GM19463 (cell line): ENCODE measurements around the gene MAU2.

Source experiments
- ATAC-seq: cut with Tn5 transposase; IDR thresholded peaks from one replicate; pipeline ENCODE4 v1.9.1; 2021; ENCODE audit warnings: mild to moderate bottlenecking, moderate library complexity; ENCODE audit not compliant: unreplicated experiment

MAU2 gene

GRCh38 chr19:19305066-19305465 lies 15.6 kb upstream of the MAU2 start:
- no peak for ATAC-seq

- ATAC-seq = no peak
Measured at GRCh38 chr19:19305696-19306095, 14.9 kb upstream of the MAU2 start.

- ATAC-seq = no peak
Measured at GRCh38 chr19:19306191-19306590, 14.4 kb upstream of the MAU2 start.

GRCh38 chr19:19308373-19308772 lies 12.3 kb upstream of the MAU2 start:
- ATAC-seq = no peak

- no peak for ATAC-seq
Measured at GRCh38 chr19:19315444-19315843, 5.2 kb upstream of the MAU2 start.

- no peak for ATAC-seq
Measured at GRCh38 chr19:19316082-19316481, 4.5 kb upstream of the MAU2 start.

GRCh38 chr19:19319732-19320360 lies 783 bp upstream of the MAU2 start:
- ATAC-seq = no peak

GRCh38 chr19:19321141-19321577 lies 530 bp downstream of the MAU2 start:
- ATAC-seq = no peak

GRCh38 chr19:19324059-19324770 lies 3.6 kb downstream of the MAU2 start:
- ATAC-seq = no peak

- no peak for ATAC-seq
Measured at GRCh38 chr19:19327672-19328071, 7.0 kb downstream of the MAU2 start.

GRCh38 chr19:19329126-19329525 lies 8.5 kb downstream of the MAU2 start:
- ATAC-seq = no peak

GRCh38 chr19:19334063-19334988 lies 13.7 kb downstream of the MAU2 start:
- no peak for ATAC-seq

GRCh38 chr19:19334989-19335344 lies 14.3 kb downstream of the MAU2 start:
- ATAC-seq = no peak

- ATAC-seq = no peak
Measured at GRCh38 chr19:19335408-19336158, 15.0 kb downstream of the MAU2 start.

GRCh38 chr19:19336597-19336996 lies 16.0 kb downstream of the MAU2 start:
- ATAC-seq = no peak

GRCh38 chr19:19337120-19337519 lies 16.5 kb downstream of the MAU2 start:
- ATAC-seq = no peak

- no peak for ATAC-seq
Measured at GRCh38 chr19:19338082-19338481, 17.5 kb downstream of the MAU2 start.

- ATAC-seq = no peak
Measured at GRCh38 chr19:19341026-19341425, 20.4 kb downstream of the MAU2 start.

GRCh38 chr19:19342086-19343015 lies 21.7 kb downstream of the MAU2 start:
- no peak for ATAC-seq

- ATAC-seq = no peak
Measured at GRCh38 chr19:19343016-19343362, 22.4 kb downstream of the MAU2 start.
